PC-9 (cell line): Measurements from ENCODE around the gene SPDYE3. TPM values are rescaled to one million over a fixed set of nuclear protein-coding genes. Genes with fewer than 3 reads are reported as not detected.
A peak's percentile ranks its signal among the peaks of the same experiment; 100 is the strongest.
"Not testable (repeated sequence)": the region's sequence is repeated elsewhere in the genome, so short reads cannot be mapped to it uniquely, and the experiment has no call there.

ENCODE experiments used
- BruUV-seq: library from RNA; stranded (reverse); fragments of 400-500 nt; replicated peaks from 2 replicates; lab custom pipeline; 2021; lab: Mats Ljungman, UMichigan
- CTCF ChIA-PET: fragments of 300-600 bp; sonication (Branson Sonifier 250); formaldehyde crosslinking; loops from one replicate; lab custom pipeline; 2022; ENCODE audit warnings: antibody characterized with exemption; lab: Charles Lee
- POLR2A ChIA-PET: fragments of 300-600 bp; sonication (Branson Sonifier 250); formaldehyde crosslinking; loops from one replicate; lab custom pipeline; 2022; ENCODE audit warnings: antibody characterized with exemption; ENCODE audit not compliant: unreplicated experiment; lab: Charles Lee
- DNase-seq, 2 experiments: peaks; one replicate each; pipeline versions ENCODE4 v3.0.0 to v3.0.0-alpha.2; 2015 to 2022; ENCODE audit warnings: mixed read lengths in 1 of 2
- H2AFZ ChIP-seq: fragments of 200-600 bp; sonication (generic); 2 replicates; pipeline ENCODE4 v1.8.1; 2017; ENCODE audit warnings: antibody characterized with exemption
- H3F3A ChIP-seq: fragments of 200-600 bp; sonication (generic); 2 replicates; pipeline ENCODE4 v1.8.1; 2017; ENCODE audit warnings: antibody characterized with exemption, mild to moderate bottlenecking, low read depth; ENCODE audit not compliant: insufficient read depth
- H3K27ac ChIP-seq: fragments of 200-600 bp; sonication (generic); 2 replicates; pipeline ENCODE4 v1.6.1; 2016; ENCODE audit warnings: mixed run types
- H3K27me3 ChIP-seq: fragments of 200-600 bp; sonication (generic); 2 replicates; pipeline ENCODE4 v1.6.1; 2016; ENCODE audit warnings: low read depth, mixed run types; ENCODE audit not compliant: insufficient read depth
- H3K36me3 ChIP-seq: fragments of 200-600 bp; sonication (generic); 2 replicates; pipeline ENCODE4 v1.6.1; 2016; ENCODE audit warnings: low read depth, mixed run types
- H3K4me1 ChIP-seq: fragments of 200-600 bp; sonication (generic); replicated peaks from 2 replicates; pipeline ENCODE4 v1.6.1; 2016; ENCODE audit warnings: mixed run types; ENCODE audit not compliant: insufficient read depth
- H3K4me2 ChIP-seq: fragments of 200-600 bp; sonication (generic); 2 replicates; pipeline ENCODE4 v1.6.1; 2017; ENCODE audit warnings: mixed run types
- H3K4me3 ChIP-seq: fragments of 200-600 bp; sonication (generic); 2 replicates; pipeline ENCODE4 v1.6.1; 2016; ENCODE audit warnings: mixed run types
- H3K79me2 ChIP-seq: fragments of 200-600 bp; sonication (generic); 2 replicates; pipeline ENCODE4 v1.6.1; 2017; ENCODE audit warnings: low read depth, mixed run types
- H3K9me2 ChIP-seq: fragments of 200-600 bp; sonication (generic); 2 replicates; pipeline ENCODE4 v1.8.1; 2017; ENCODE audit warnings: mild to moderate bottlenecking; ENCODE audit not compliant: insufficient read depth
- H3K9me3 ChIP-seq: fragments of 200-600 bp; sonication (generic); 2 replicates; pipeline ENCODE4 v1.8.1; 2016; ENCODE audit warnings: low read depth; ENCODE audit not compliant: insufficient read depth
- H4K20me1 ChIP-seq: fragments of 200-600 bp; sonication (generic); 2 replicates; pipeline ENCODE4 v1.8.1; 2017; ENCODE audit not compliant: insufficient read depth
- EZH2 ChIP-seq: fragments of 200-600 bp; sonication (generic); IDR thresholded peaks from 2 replicates; pipeline ENCODE4 v1.8.0; 2017; ENCODE audit warnings: antibody characterized with exemption, low read depth
- intact Hi-C: fragments of 100-400 bp; cut with micrococcal nuclease; formaldehyde crosslinking; loops from one replicate; pipeline ENCODE4 v1.10.0; 2022; ENCODE audit not compliant: unreplicated experiment
- total RNA-seq: library from RNA; stranded (reverse); gene quantifications from 2 replicates; pipeline ENCODE4 v1.2.3, GENCODE V29; 2021
- TF ChIP-seq, protein P1 (sequence below): fragments of 200-600 bp; sonication (generic); conservative IDR thresholded peaks from 2 replicates; pipeline ENCODE4 v1.6.1; 2017; ENCODE audit warnings: mixed run types, antibody characterized with exemption, mild to moderate bottlenecking, moderate library complexity

The SPDYE3 gene
- total RNA-seq, 1 experiment from 2014 or later: not detected

DNA sequence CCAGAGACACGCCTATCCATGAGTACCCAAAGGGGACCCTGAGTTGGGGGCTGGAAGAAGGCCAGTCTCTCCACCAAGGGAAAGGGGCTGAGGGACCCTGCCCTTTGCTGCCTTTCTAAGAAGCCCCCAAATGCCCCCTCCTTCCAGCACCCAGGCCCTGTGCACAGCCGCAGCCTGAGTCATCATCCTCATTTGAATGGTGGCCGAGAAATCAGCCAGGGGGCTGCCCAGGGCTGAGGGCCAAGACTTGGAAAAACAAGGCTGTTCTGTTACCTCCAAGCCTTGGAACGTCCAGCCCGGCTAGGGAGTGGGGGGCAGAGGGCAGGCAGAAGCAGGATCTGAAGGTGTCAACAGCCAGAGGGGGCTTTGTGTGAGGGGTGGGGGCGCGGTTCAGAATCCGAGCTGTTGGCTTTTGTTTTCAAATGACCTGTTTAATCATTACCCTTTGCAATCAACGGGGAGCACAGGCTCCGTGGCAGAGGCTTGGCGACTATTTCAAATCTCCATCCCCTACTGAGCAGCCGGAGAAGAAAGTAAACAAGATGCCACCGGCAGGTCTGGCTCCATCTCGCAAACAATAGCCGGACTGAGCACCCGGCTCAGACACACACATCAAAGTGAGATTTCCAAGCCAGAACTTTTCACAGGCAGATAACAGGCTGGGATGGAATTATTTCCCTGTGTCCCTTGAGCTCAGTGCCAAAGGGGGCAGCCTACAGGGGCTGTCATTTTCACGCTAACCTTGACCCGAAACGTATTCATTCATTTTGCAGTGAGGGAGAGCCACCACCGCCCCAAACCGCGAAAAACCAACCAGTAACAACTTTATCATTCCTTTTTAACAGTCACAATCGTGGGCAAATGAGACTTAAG, 37.2 kb upstream of the SPDYE3 start:
- Histone ChIP-seq H3F3A (peaks cover 28% of the 10 kb centered on the region), H3K4me3 (peak overlapping the region; percentile 60), H3K79me2 (peaks cover 41% of the 10 kb centered on the region), H3K4me2 (peak overlapping the region; percentile 98), H3K4me1 (peaks cover 44% of the 10 kb centered on the region), H3K27ac (peak overlapping the region; percentile 91)
- POLR2A ChIA-PET: interaction anchor here (0.5 kb wide), 1 partner anchor 68 kb away, joined by 3 read pairs; no protein-coding TSS in a partner anchor
- CTCF ChIA-PET, H3K36me3 ChIP-seq, H3K9me2 ChIP-seq, H4K20me1 ChIP-seq, H3K9me3 ChIP-seq, intact Hi-C loops, H2AFZ ChIP-seq, H3K27me3 ChIP-seq: not testable (repeated sequence)
- BruUV-seq: TSS peak; percentile 75
- peak in 1 of 2 experiments; percentile 50 for DNase-seq

DNA sequence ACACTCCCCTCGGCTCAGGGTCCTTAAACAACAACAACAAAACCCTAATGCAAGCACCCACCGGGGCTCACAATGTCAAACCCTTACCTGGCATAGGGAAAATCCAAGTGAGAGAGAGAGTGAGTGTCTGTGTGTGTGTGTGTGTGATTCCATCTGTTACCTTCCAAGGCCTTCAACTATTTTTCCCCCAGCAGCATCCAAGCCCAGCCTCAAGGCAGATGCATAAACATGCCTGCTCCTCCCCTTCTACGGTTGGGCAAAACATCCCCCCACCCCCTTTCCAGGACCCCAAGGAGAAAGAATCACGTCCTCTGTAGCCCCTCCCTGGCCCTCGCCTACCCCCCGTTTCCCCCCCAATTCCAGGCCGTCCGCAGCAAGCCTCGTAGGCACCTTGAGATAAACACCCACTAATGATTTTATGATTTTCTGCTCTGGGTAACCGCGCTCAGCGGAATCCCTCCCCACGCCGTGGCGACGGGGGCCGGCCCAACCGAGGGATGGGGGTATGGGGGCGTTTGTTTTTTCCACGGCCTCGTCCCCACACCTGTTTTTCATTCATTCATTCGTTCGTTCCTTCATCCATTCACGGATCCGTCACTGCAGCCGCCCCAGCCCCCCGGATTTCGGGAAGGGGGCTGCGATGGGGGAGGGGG, 36.4 kb upstream of the SPDYE3 start:
- H3K27ac ChIP-seq: peak overlapping the region; percentile 91
- H4K20me1 ChIP-seq, DNase-seq, H3K36me3 ChIP-seq, H3K9me3 ChIP-seq, H3K9me2 ChIP-seq, BruUV-seq, intact Hi-C loops, POLR2A ChIA-PET, H2AFZ ChIP-seq, H3K27me3 ChIP-seq: not testable (repeated sequence)
- H3K4me2 ChIP-seq: peak overlapping the region; percentile 98
- H3F3A ChIP-seq: peaks cover 22% of the 10 kb centered on the region
- H3K4me3 ChIP-seq: peak overlapping the region; percentile 60
- H3K4me1 ChIP-seq: peaks cover 37% of the 10 kb centered on the region
- H3K79me2 ChIP-seq: peaks cover 40% of the 10 kb centered on the region
- CTCF ChIA-PET: interaction anchor here (0.6 kb wide), 1 partner anchor 1098 kb away, joined by 3 read pairs; no protein-coding TSS in a partner anchor

- Histone ChIP-seq H3K4me2 (peak overlapping the region; percentile 98), H2AFZ (peak overlapping the region; percentile 60), H3K4me1 (peaks cover 28% of the 10 kb centered on the region), H3K27me3 (no peaks in the 10 kb centered on the region), H3K79me2 (peaks cover 32% of the 10 kb centered on the region), H3K9me2 (no peaks in the 10 kb centered on the region), H4K20me1 (no peaks in the 10 kb centered on the region), H3K9me3 (no peaks in the 10 kb centered on the region), H3K4me3 (peak overlapping the region; percentile 60), H3K27ac (no peak overlapping the region), H3K36me3 (no peaks in the 10 kb centered on the region), H3F3A (peaks cover 22% of the 10 kb centered on the region)
- BruUV-seq: no TSS peak
- ChIA-PET POLR2A (interaction anchor here (0.6 kb wide), 2 partner anchors 39 to 63 kb away, joined by 3 read pairs; no protein-coding TSS in a partner anchor), CTCF (interaction anchor here (0.6 kb wide), 1 partner anchor 1098 kb away, joined by 3 read pairs; no protein-coding TSS in a partner anchor)
- peak; percentile 78 to 98 for DNase-seq
- intact Hi-C loops: no loop called here
- TF ChIP-seq, protein P1, sequence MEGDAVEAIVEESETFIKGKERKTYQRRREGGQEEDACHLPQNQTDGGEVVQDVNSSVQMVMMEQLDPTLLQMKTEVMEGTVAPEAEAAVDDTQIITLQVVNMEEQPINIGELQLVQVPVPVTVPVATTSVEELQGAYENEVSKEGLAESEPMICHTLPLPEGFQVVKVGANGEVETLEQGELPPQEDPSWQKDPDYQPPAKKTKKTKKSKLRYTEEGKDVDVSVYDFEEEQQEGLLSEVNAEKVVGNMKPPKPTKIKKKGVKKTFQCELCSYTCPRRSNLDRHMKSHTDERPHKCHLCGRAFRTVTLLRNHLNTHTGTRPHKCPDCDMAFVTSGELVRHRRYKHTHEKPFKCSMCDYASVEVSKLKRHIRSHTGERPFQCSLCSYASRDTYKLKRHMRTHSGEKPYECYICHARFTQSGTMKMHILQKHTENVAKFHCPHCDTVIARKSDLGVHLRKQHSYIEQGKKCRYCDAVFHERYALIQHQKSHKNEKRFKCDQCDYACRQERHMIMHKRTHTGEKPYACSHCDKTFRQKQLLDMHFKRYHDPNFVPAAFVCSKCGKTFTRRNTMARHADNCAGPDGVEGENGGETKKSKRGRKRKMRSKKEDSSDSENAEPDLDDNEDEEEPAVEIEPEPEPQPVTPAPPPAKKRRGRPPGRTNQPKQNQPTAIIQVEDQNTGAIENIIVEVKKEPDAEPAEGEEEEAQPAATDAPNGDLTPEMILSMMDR: no peak
- no peak for TF ChIP-seq EZH2
Measured at GRCh38 chr7:100271716-100272537, 35.6 kb upstream of the SPDYE3 start.

DNA sequence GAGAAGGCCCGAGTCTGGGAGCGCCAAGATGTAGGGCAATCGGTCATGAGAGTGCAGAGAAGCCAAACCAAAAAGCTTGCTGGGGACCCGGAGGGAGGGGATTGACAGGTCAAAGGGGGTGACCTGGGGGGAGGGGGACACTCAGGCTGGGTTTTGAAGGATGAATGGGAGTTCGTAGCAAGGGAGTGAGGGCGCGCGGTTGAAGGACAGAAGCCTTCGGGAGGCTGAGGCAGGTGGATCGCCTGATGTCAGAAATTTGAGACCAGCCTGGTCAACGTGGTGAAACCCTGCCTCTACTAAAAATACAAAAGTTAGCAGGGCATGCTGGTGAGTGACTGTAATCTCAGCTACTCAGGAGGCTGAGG, 35.0 kb upstream of the SPDYE3 start:
- intact Hi-C loops, H3K36me3 ChIP-seq, H3K27ac ChIP-seq, POLR2A ChIA-PET, BruUV-seq, H3K9me2 ChIP-seq, DNase-seq, H3K27me3 ChIP-seq, H3K9me3 ChIP-seq, H4K20me1 ChIP-seq, CTCF ChIA-PET: not testable (repeated sequence)
- H3K79me2 ChIP-seq: peaks cover 26% of the 10 kb centered on the region
- H3K4me2 ChIP-seq: peak overlapping the region; percentile 98
- H3K4me3 ChIP-seq: peak overlapping the region; percentile 60
- H3K4me1 ChIP-seq: peaks cover 22% of the 10 kb centered on the region
- peaks cover 22% of the 10 kb centered on the region for H3F3A ChIP-seq
- peak overlapping the region; percentile 60 for H2AFZ ChIP-seq
